SK-N-SH treated with all-trans-retinoic acid at 6 μM for 48 hours (cell line): Measurements from ENCODE around the gene PPP1R7.

Experiments
- ARNTL ChIP-seq: fragments of 450-650 bp; formaldehyde crosslinking; IDR thresholded peaks from 2 replicates; pipeline ENCODE4 v1.5.0; 2020; ENCODE audit warnings: low read depth, mild to moderate bottlenecking, moderate library complexity, borderline replicate concordance
- BACH2 ChIP-seq: fragments of 250-450 bp; sonication (Bioruptor Pico); IDR thresholded peaks from 2 replicates; pipeline ENCODE4 v1.9.0; 2021; ENCODE audit warnings: mild to moderate bottlenecking, borderline replicate concordance
- CREB5 ChIP-seq: fragments of 250-450 bp; sonication (Bioruptor Pico); IDR thresholded peaks from 2 replicates; pipeline ENCODE4 v1.5.1; 2020; ENCODE audit warnings: low read depth, mild to moderate bottlenecking, moderate library complexity
- ESRRG ChIP-seq: fragments of 250-450 bp; sonication (Bioruptor Pico); IDR thresholded peaks from 2 replicates; pipeline ENCODE4 v1.6.1; 2021; ENCODE audit warnings: mild to moderate bottlenecking
- PATZ1 ChIP-seq: fragments of 250-450 bp; sonication (Bioruptor Pico); IDR thresholded peaks from 2 replicates; pipeline ENCODE4 v1.8.0; 2020; ENCODE audit warnings: mild to moderate bottlenecking, moderate library complexity, borderline replicate concordance
- POU6F1 ChIP-seq: fragments of 250-450 bp; sonication (Bioruptor Pico); IDR thresholded peaks from 2 replicates; pipeline ENCODE4 v1.8.0; 2021; ENCODE audit warnings: low read depth, mild to moderate bottlenecking, moderate library complexity, borderline replicate concordance
- RARB ChIP-seq: fragments of 250-450 bp; sonication (Bioruptor Pico); IDR thresholded peaks from 2 replicates; pipeline ENCODE4 v1.8.0; 2021; ENCODE audit warnings: mild to moderate bottlenecking, moderate library complexity
- ZC3H10 ChIP-seq: fragments of 250-450 bp; sonication (Bioruptor Pico); IDR thresholded peaks from 2 replicates; pipeline ENCODE4 v1.5.1; 2021; ENCODE audit warnings: mild to moderate bottlenecking, moderate library complexity
- ZFP30 ChIP-seq: fragments of 450-650 bp; formaldehyde crosslinking; IDR thresholded peaks from 2 replicates; pipeline ENCODE4 v1.5.0; 2022; ENCODE audit warnings: mild to moderate bottlenecking, moderate library complexity
- ZNF565 ChIP-seq: fragments of 450-650 bp; formaldehyde crosslinking; conservative IDR thresholded peaks from 2 replicates; pipeline ENCODE4 v1.5.0; 2020; ENCODE audit warnings: low read depth, mild to moderate bottlenecking, moderate library complexity
- ZNF70 ChIP-seq: fragments of 450-650 bp; formaldehyde crosslinking; IDR thresholded peaks from 2 replicates; pipeline ENCODE4 v1.5.0; 2020; ENCODE audit warnings: mild to moderate bottlenecking, moderate library complexity

- TF ChIP-seq CREB5 (CRISPR knock-in tag) = no peak
- TF ChIP-seq PATZ1 = no peak
- TF ChIP-seq ARNTL = no peak
- no peak for TF ChIP-seq ZC3H10
- no peak for TF ChIP-seq RARB (CRISPR knock-in tag)
- no peak for TF ChIP-seq BACH2
- TF ChIP-seq ZFP30 (CRISPR knock-in tag) = no peak
- no peak for TF ChIP-seq POU6F1 (CRISPR knock-in tag)
- no peak for TF ChIP-seq ZNF70 (CRISPR knock-in tag)
- no peak for TF ChIP-seq ESRRG (CRISPR knock-in tag)
- TF ChIP-seq ZNF565 (CRISPR knock-in tag) = no peak
Measured at GRCh38 chr2:241116606-241117560, 33.4 kb upstream of the PPP1R7 start.
